HG03571 (cell line): Measurements from ENCODE around the gene BLID.

ENCODE experiments used
- ATAC-seq: cut with Tn5 transposase; IDR thresholded peaks from one replicate; pipeline ENCODE4 v1.9.1; 2021; ENCODE audit not compliant: unreplicated experiment

Gene BLID

GRCh38 chr11:122115524-122116379 is at the start of gene BLID:
Gene BLID, minus strand, starts transcription at chr11:122116215. Its CDS starts 293 bp downstream, at chr11:122115922.
- ATAC-seq = no peak

- no peak for ATAC-seq
These were observed 47.2 kb upstream of the BLID start for GRCh38 chr11:122163053-122163819.

- no peak for ATAC-seq
These were observed 46.1 kb upstream of the BLID start for GRCh38 chr11:122162095-122162494.

GRCh38 chr11:122160841-122161590 is 45.0 kb upstream of the BLID start:
- no peak for ATAC-seq

GRCh38 chr11:122159861-122160260 is 43.8 kb upstream of the BLID start:
- ATAC-seq = no peak

GRCh38 chr11:122159173-122159721 is 43.2 kb upstream of the BLID start:
- ATAC-seq = no peak

- ATAC-seq = no peak
These were observed 42.2 kb upstream of the BLID start for GRCh38 chr11:122158171-122158570.

- ATAC-seq = no peak
These were observed 41.7 kb upstream of the BLID start for GRCh38 chr11:122157653-122158161.

- ATAC-seq = no peak
These were observed 40.9 kb upstream of the BLID start for GRCh38 chr11:122156940-122157382.

GRCh38 chr11:122155765-122156527 is 39.9 kb upstream of the BLID start:
- no peak for ATAC-seq

- ATAC-seq = no peak
These were observed 39.0 kb upstream of the BLID start for GRCh38 chr11:122154994-122155393.

- ATAC-seq = no peak
These were observed 38.2 kb upstream of the BLID start for GRCh38 chr11:122154227-122154626.

GRCh38 chr11:122153746-122154145 is 37.7 kb upstream of the BLID start:
- no peak for ATAC-seq

GRCh38 chr11:122150216-122151124 is 34.5 kb upstream of the BLID start:
- ATAC-seq = no peak

- ATAC-seq = no peak
These were observed 33.2 kb upstream of the BLID start for GRCh38 chr11:122149202-122149601.

GRCh38 chr11:122146475-122146874 is 30.5 kb upstream of the BLID start:
- ATAC-seq = no peak

GRCh38 chr11:122145715-122146274 is 29.8 kb upstream of the BLID start:
- no peak for ATAC-seq

GRCh38 chr11:122144752-122145151 is 28.7 kb upstream of the BLID start:
- no peak for ATAC-seq

GRCh38 chr11:122141725-122142124 is 25.7 kb upstream of the BLID start:
- ATAC-seq = no peak
